ENCODE data around the gene XPC. TPM values are rescaled to one million over a fixed set of nuclear protein-coding genes. Genes with fewer than 3 reads are reported as not detected.

Gene XPC
- 28.6 to 33.7 TPM (median 33.2 TPM) in 5 replicates for total RNA-seq (2022; extraction: Qiagen RNA extraction; ENCODE audit: low read depth)

DNA sequence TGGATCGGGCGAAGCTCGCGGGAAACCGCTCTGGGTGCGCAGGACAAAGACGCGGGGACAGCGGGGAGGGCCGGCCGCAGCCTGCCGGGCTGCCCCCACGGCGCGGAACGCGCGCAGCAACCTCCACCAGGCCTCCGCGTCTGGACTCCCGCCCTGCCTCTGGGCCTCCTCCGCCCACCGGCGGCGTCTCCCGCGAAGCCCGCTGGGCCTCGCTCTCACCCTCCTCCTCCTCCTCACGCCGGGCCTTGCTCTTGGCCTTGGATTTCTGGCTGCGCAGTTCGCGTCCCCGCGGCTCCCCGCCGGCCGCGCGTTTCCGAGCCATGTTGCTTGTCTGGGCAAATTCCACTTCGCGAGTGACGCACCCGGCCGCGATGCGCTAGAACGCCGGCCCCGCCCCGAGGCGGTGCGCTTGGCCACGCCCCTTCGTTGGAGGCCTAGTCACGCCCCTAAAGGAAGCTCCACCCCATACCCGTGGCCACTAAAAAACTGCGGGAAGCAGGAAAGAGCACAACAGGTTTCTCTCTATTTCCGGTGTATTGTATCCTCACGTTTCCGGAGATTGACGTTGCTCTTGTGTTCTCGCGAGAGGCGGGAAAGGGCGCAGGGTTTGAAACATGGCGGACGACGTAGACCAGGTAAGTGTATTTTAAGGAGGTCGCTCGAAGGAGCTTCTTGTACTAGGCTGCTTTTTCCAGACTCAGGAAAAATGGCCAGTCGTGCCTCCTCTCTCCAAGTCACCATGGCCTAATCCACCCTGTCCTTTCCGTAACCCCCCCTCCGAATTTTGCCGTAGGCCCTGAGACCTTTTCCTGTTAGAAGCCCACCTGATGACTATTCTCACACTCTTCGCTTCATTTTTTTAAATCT, at the start of gene XPC, which contains the start of gene LSM3:
XPC (minus strand) TSS at position 355 of the 867 bp plus-strand sequence; CDS start at position 322, 33 bp downstream.
LSM3 (plus strand) TSS at position 571 of the 867 bp plus-strand sequence; CDS start at position 615, 44 bp downstream.

DNA sequence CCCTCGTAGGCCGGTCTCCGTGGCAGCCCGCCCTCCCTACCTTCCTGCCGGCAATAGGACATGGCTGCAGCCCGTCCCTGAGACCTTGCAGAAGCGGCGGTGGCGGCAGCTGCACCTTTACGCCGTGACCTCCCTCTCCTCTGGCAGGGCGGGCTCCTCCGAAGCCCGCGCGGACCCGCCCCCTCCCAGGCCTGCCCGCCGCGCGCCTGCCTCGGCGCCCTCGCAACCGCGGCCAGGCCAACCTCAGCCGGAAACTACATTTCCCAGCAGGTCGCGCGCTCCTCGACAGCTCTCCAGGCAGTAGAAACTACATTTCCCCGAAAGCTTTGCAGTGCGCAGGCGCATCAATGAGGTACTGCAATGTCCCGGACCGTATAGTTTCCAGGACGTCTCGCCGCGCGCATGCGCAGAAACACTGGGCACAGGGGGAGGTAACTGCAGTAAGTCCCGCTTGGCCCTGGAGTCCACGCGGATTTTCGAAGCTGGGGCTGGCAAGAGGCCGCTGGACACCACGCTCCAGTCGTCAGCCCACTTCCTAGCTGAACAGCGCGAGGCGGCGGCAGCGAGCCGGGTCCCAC, 53.7 kb downstream of the XPC start, which contains the start of the genes CHCHD4 and TMEM43:
CHCHD4 (minus strand) TSS at position 256 of the 578 bp plus-strand sequence; CDS start at position 62, 194 bp downstream.
TMEM43 (plus strand) TSS at position 438 of the 578 bp plus-strand sequence. CDS start 142 bp downstream, outside the sequence.

Other genes starting within 250 kb of the XPC start
- gene CHCHD4, start 53.7 kb downstream of the XPC start, total RNA-seq (2022; extraction: Qiagen RNA extraction; ENCODE audit: low read depth): 37.3 to 41.9 TPM (median 40.5 TPM) in 5 replicates
- gene TMEM43, start 53.5 kb downstream of the XPC start, total RNA-seq (2022; extraction: Qiagen RNA extraction; ENCODE audit: low read depth): 75.9 to 86.2 TPM (median 82.5 TPM) in 5 replicates
- gene LSM3, start 216 bp upstream of the XPC start, total RNA-seq (2022; extraction: Qiagen RNA extraction; ENCODE audit: low read depth): 19.1 to 24.1 TPM (median 21.4 TPM) in 5 replicates
- 90.4 to 125 TPM (median 108 TPM) in 5 replicates for gene SLC6A6, start 224.0 kb upstream of the XPC start, total RNA-seq (2022; extraction: Qiagen RNA extraction; ENCODE audit: low read depth)